Measurements from ENCODE around the gene ACTR6. TPM values are rescaled to one million over a fixed set of nuclear protein-coding genes. Genes with fewer than 3 reads are reported as not detected.
"Not testable (repeated sequence)": the region's sequence is repeated elsewhere in the genome, so short reads cannot be mapped to it uniquely, and the experiment has no call there.

The ACTR6 gene
- total and polyA plus RNA-seq, 2 experiments from 2014 or later, result 25.1 to 29.7 TPM

GRCh38 chr12:100216337-100216736 lies 15.7 kb downstream of the ACTR6 start:
- H2AFZ ChIP-seq, result no peak overlapping the region
- in situ Hi-C loops (cut with MboI), result loop anchor here (10.0 kb wide), 1 partner anchor 162 kb away; no protein-coding TSS in a partner anchor
- H3K4me2 ChIP-seq (ENCODE audit: unreplicated experiment), result no peak overlapping the region
- H3F3A ChIP-seq (ENCODE audit: insufficient read depth), result no peaks in the 10 kb centered on the region
- DNase-seq, result no peak
- H3K4me3 ChIP-seq, result no peak overlapping the region
- no peaks in the 10 kb centered on the region for H3K9me2 ChIP-seq (ENCODE audit: insufficient read depth)
- no peaks in the 10 kb centered on the region for H3K79me2 ChIP-seq (ENCODE audit: insufficient read depth)
- no peak overlapping the region for H3K9ac ChIP-seq
- WGBS, 2 experiments (ENCODE audit: low coverage in 1 of 2, low lambda C conversion rate in 2 of 2, missing lambda C conversion rate in 2 of 2), result 94 to 99% methylated on average over 4 of the region's 4 CpGs
- H4K20me1 ChIP-seq (ENCODE audit: insufficient read depth), result no peaks in the 10 kb centered on the region
- no peak overlapping the region for H3K27ac ChIP-seq
- no peak for TF ChIP-seq EZH2 (IDR thresholded peaks at IDR 0.05; ENCODE audit: insufficient read depth, poor library complexity, severe bottlenecking)
- no peak for TF ChIP-seq EZH2phosphoT487 (IDR thresholded peaks at IDR 0.05; ENCODE audit: insufficient read depth, low read depth)
- no peaks in the 10 kb centered on the region for H3K4me1 ChIP-seq (ENCODE audit: insufficient read depth)
- H3K36me3 ChIP-seq (ENCODE audit: low read depth), result peaks cover 45% of the 10 kb centered on the region
- H3K9me3 ChIP-seq (ENCODE audit: low read depth), result no peaks in the 10 kb centered on the region
- H3K27me3 ChIP-seq (replicated peaks; ENCODE audit: insufficient read depth), result no peaks in the 10 kb centered on the region

GRCh38 chr12:100219328-100220109 lies 18.9 kb downstream of the ACTR6 start:
- Histone ChIP-seq H3K9me3 (ENCODE audit: low read depth) (no peaks in the 10 kb centered on the region), H3K9ac (no peak overlapping the region), H2AFZ (no peak overlapping the region), H3K79me2 (ENCODE audit: insufficient read depth) (no peaks in the 10 kb centered on the region), H3K27me3 (replicated peaks; ENCODE audit: insufficient read depth) (no peaks in the 10 kb centered on the region), H3K4me1 (ENCODE audit: insufficient read depth) (no peaks in the 10 kb centered on the region), H3F3A (ENCODE audit: insufficient read depth) (no peaks in the 10 kb centered on the region), H4K20me1 (ENCODE audit: insufficient read depth) (no peaks in the 10 kb centered on the region), H3K4me3 (no peak overlapping the region), H3K9me2 (ENCODE audit: insufficient read depth) (no peaks in the 10 kb centered on the region), H3K4me2 (ENCODE audit: unreplicated experiment) (no peak overlapping the region), H3K36me3 (ENCODE audit: low read depth) (peaks cover 38% of the 10 kb centered on the region), H3K27ac (no peak overlapping the region)
- DNase-seq, result no peak
- WGBS, 2 experiments (ENCODE audit: low coverage in 1 of 2, low lambda C conversion rate in 2 of 2, missing lambda C conversion rate in 2 of 2), result 93 to 94% methylated on average over 5 of the region's 5 CpGs
- TF ChIP-seq EZH2phosphoT487 (IDR thresholded peaks at IDR 0.05; ENCODE audit: insufficient read depth, low read depth) (no peak), EZH2 (IDR thresholded peaks at IDR 0.05; ENCODE audit: insufficient read depth, poor library complexity, severe bottlenecking) (no peak)
- in situ Hi-C loops (cut with MboI), result loop anchor here (10.0 kb wide), 1 partner anchor 165 kb away; no protein-coding TSS in a partner anchor

- Histone ChIP-seq H3K36me3 (ENCODE audit: low read depth) (peaks cover 38% of the 10 kb centered on the region), H3K27me3 (replicated peaks; ENCODE audit: insufficient read depth) (no peaks in the 10 kb centered on the region), H3K9ac (no peak overlapping the region), H4K20me1 (ENCODE audit: insufficient read depth) (no peaks in the 10 kb centered on the region), H3K27ac (no peak overlapping the region), H3F3A (ENCODE audit: insufficient read depth) (no peaks in the 10 kb centered on the region), H3K4me3 (no peak overlapping the region), H3K79me2 (ENCODE audit: insufficient read depth) (no peaks in the 10 kb centered on the region), H3K4me2 (ENCODE audit: unreplicated experiment) (no peak overlapping the region), H3K9me2 (ENCODE audit: insufficient read depth) (no peaks in the 10 kb centered on the region), H2AFZ (no peak overlapping the region), H3K4me1 (ENCODE audit: insufficient read depth) (no peaks in the 10 kb centered on the region), H3K9me3 (ENCODE audit: low read depth) (no peaks in the 10 kb centered on the region)
- no peak for TF ChIP-seq EZH2 (IDR thresholded peaks at IDR 0.05; ENCODE audit: insufficient read depth, poor library complexity, severe bottlenecking)
- no peak for TF ChIP-seq EZH2phosphoT487 (IDR thresholded peaks at IDR 0.05; ENCODE audit: insufficient read depth, low read depth)
- WGBS, 2 experiments (ENCODE audit: low coverage in 1 of 2, low lambda C conversion rate in 2 of 2, missing lambda C conversion rate in 2 of 2), result 89 to 92% methylated on average over 3 of the region's 3 CpGs
- DNase-seq, result no peak
- in situ Hi-C loops (cut with MboI), result no loop called here
These were observed 20.9 kb downstream of the ACTR6 start for GRCh38 chr12:100221523-100221922.

- in situ Hi-C loops (cut with MboI), result not testable (repeated sequence)
- 86 to 87% methylated on average over 6 of the region's 6 CpGs for WGBS, 2 experiments (ENCODE audit: low coverage in 1 of 2, low lambda C conversion rate in 2 of 2, missing lambda C conversion rate in 2 of 2)
These were observed 21.6 kb downstream of the ACTR6 start for GRCh38 chr12:100222173-100222572.

More at GRCh38 chr12:100222173-100222572, 21.6 kb downstream of the ACTR6 start:
- H3K9me3 ChIP-seq (ENCODE audit: low read depth); H3K27ac ChIP-seq; H3K4me2 ChIP-seq (ENCODE audit: unreplicated experiment); DNase-seq; H3K79me2 ChIP-seq (ENCODE audit: insufficient read depth); H3K4me3 ChIP-seq; H3F3A ChIP-seq (ENCODE audit: insufficient read depth); H3K27me3 ChIP-seq (replicated peaks; ENCODE audit: insufficient read depth); H3K4me1 ChIP-seq (ENCODE audit: insufficient read depth); H4K20me1 ChIP-seq (ENCODE audit: insufficient read depth); H3K9ac ChIP-seq; H2AFZ ChIP-seq; H3K9me2 ChIP-seq (ENCODE audit: insufficient read depth): not testable (repeated sequence)
- H3K36me3 ChIP-seq (ENCODE audit: low read depth), result peaks cover 38% of the 10 kb centered on the region

Measured in GM23248 (cell line).